GM18909 (cell line): ENCODE results near the gene EPB41L2.
"Not testable (repeated sequence)": the region's sequence is repeated elsewhere in the genome, so short reads cannot be mapped to it uniquely, and the experiment has no call there.

Experiments
- ATAC-seq: cut with Tn5 transposase; IDR thresholded peaks from one replicate; pipeline ENCODE4 v1.9.1; 2021; ENCODE audit warnings: mild to moderate bottlenecking; ENCODE audit not compliant: unreplicated experiment, poor library complexity

The EPB41L2 gene

GRCh38 chr6:131007964-131008363 is 55.1 kb downstream of the EPB41L2 start:
- not testable (repeated sequence) for ATAC-seq

GRCh38 chr6:131007286-131007685 is 55.8 kb downstream of the EPB41L2 start:
- ATAC-seq: no peak

GRCh38 chr6:131005439-131006016 is 57.5 kb downstream of the EPB41L2 start:
- no peak for ATAC-seq

- no peak for ATAC-seq
These were observed 58.1 kb downstream of the EPB41L2 start for GRCh38 chr6:131004936-131005335.

- no peak for ATAC-seq
These were observed 58.7 kb downstream of the EPB41L2 start for GRCh38 chr6:131004387-131004755.

- ATAC-seq: no peak
These were observed 59.3 kb downstream of the EPB41L2 start for GRCh38 chr6:131003488-131004386.

- ATAC-seq: no peak
These were observed 60.4 kb downstream of the EPB41L2 start for GRCh38 chr6:131002661-131002980.

GRCh38 chr6:131001945-131002660 is 60.9 kb downstream of the EPB41L2 start:
- no peak for ATAC-seq

- ATAC-seq: no peak
These were observed 61.8 kb downstream of the EPB41L2 start for GRCh38 chr6:131001111-131001736.

- ATAC-seq: no peak
These were observed 62.5 kb downstream of the EPB41L2 start for GRCh38 chr6:131000544-131000943.

- ATAC-seq: no peak
These were observed 65.8 kb downstream of the EPB41L2 start for GRCh38 chr6:130997061-130997753.

- no peak for ATAC-seq
These were observed 66.4 kb downstream of the EPB41L2 start for GRCh38 chr6:130996635-130997034.

GRCh38 chr6:130995783-130996447 is 67.1 kb downstream of the EPB41L2 start:
- no peak for ATAC-seq

GRCh38 chr6:130994319-130995097 is 68.5 kb downstream of the EPB41L2 start:
- ATAC-seq: no peak

GRCh38 chr6:130993292-130993765 is 69.7 kb downstream of the EPB41L2 start:
- no peak for ATAC-seq

- ATAC-seq: no peak
These were observed 71.5 kb downstream of the EPB41L2 start for GRCh38 chr6:130991422-130992137.

GRCh38 chr6:130987539-130987938 is 75.5 kb downstream of the EPB41L2 start:
- ATAC-seq: not testable (repeated sequence)

GRCh38 chr6:130985115-130985514 is 77.9 kb downstream of the EPB41L2 start:
- ATAC-seq: no peak
